Ishikawa (cell line): ENCODE results near the gene VWA8.

Source experiments
- EP300 ChIP-seq: IDR thresholded peaks from 2 replicates; pipeline ENCODE4 v1.6.1; 2012; ENCODE audit warnings: borderline replicate concordance
- NFIC ChIP-seq: IDR thresholded peaks from 2 replicates; pipeline ENCODE4 v1.6.1; 2012
- REST ChIP-seq: IDR thresholded peaks from 2 replicates; pipeline ENCODE4 v1.6.1; 2012; ENCODE audit warnings: low read depth, mild to moderate bottlenecking

- no peak for TF ChIP-seq EP300
- TF ChIP-seq NFIC, result no peak
- no peak for TF ChIP-seq REST
Measured at GRCh38 chr13:41905600-41906254, 55.2 kb downstream of the VWA8 start.
